Left renal cortex interstitium (tissue), 4 donors: ENCODE results near the gene PBXIP1. TPM values are rescaled to one million over a fixed set of nuclear protein-coding genes. Genes with fewer than 3 reads are reported as not detected.

Source experiments
- DNase-seq, 4 donors: peaks; one replicate each; pipeline ENCODE4 v3.0.0-alpha.2; 2013; ENCODE audit warnings: low read depth in 4 of 4, low spot score in 2 of 4, missing footprints in 1 of 4
- polyA plus RNA-seq, 4 donors: library from polyadenylated mRNA; unstranded; fragments of 120-200 nt; gene quantifications; one replicate each; pipeline ENCODE4 v1.2.1, GENCODE V29; 2013; ENCODE audit not compliant: insufficient read length in 4 of 4

PBXIP1 gene
- polyA plus RNA-seq, 4 donors: 68.3 to 81.2 (median 73.6) TPM

GRCh38 chr1:154958681-154959425 is 3.0 kb upstream of the PBXIP1 start:
- DNase-seq: no peak

- no peak for DNase-seq
These were observed 2.1 kb upstream of the PBXIP1 start for GRCh38 chr1:154958036-154958435.

GRCh38 chr1:154957091-154957657 is 1.3 kb upstream of the PBXIP1 start:
- no peak for DNase-seq

- no peak for DNase-seq
These were observed 644 bp upstream of the PBXIP1 start for GRCh38 chr1:154956544-154956941.

- no peak for DNase-seq
These were observed 721 bp downstream of the PBXIP1 start for GRCh38 chr1:154955039-154955717.

- no peak for DNase-seq
These were observed 1.4 kb downstream of the PBXIP1 start for GRCh38 chr1:154954541-154954940.

GRCh38 chr1:154953611-154954038 is 2.3 kb downstream of the PBXIP1 start:
- DNase-seq: no peak

- DNase-seq: no peak
These were observed 3.2 kb downstream of the PBXIP1 start for GRCh38 chr1:154952664-154953063.

- no peak for DNase-seq
These were observed 3.8 kb downstream of the PBXIP1 start for GRCh38 chr1:154951901-154952657.

GRCh38 chr1:154948079-154948478 is 7.8 kb downstream of the PBXIP1 start:
- no peak for DNase-seq

GRCh38 chr1:154945962-154946850 is 9.7 kb downstream of the PBXIP1 start:
- no peak for DNase-seq

GRCh38 chr1:154945160-154945961 is 10.5 kb downstream of the PBXIP1 start:
- DNase-seq: no peak

- no peak for DNase-seq
These were observed 11.3 kb downstream of the PBXIP1 start for GRCh38 chr1:154944401-154945159.

GRCh38 chr1:154943649-154944400 is 12.1 kb downstream of the PBXIP1 start:
- DNase-seq: no peak

- no peak for DNase-seq
These were observed 14.4 kb downstream of the PBXIP1 start for GRCh38 chr1:154941333-154942013.

- DNase-seq: no peak
These were observed 15.2 kb downstream of the PBXIP1 start for GRCh38 chr1:154940651-154941194.

GRCh38 chr1:154940213-154940560 is 15.7 kb downstream of the PBXIP1 start:
- DNase-seq: no peak
